IMR-90 (cell line): ENCODE measurements around the gene FAM3D. TPM values are rescaled to one million over a fixed set of nuclear protein-coding genes. Genes with fewer than 3 reads are reported as not detected.

Experiments used
- ATAC-seq: fragments of 200-7000 bp; cut with Tn5 transposase; 2 replicates; pipeline ENCODE4 v1.9.1; 2020; ENCODE audit warnings: low read depth, mild to moderate bottlenecking, moderate library complexity
- BruUV-seq: library from RNA; stranded (reverse); fragments of 400-500 nt; replicated peaks from 2 replicates; lab custom pipeline; 2021; lab: Mats Ljungman, UMichigan
- CTCF ChIA-PET: fragments of 300-600 bp; formaldehyde crosslinking; extraction: SDS; loops from one replicate; lab custom pipeline; 2021; ENCODE audit warnings: antibody characterized with exemption; lab: Yijun Ruan, JAX
- POLR2A ChIA-PET: fragments of 300-600 bp; sonication (Branson Sonifier 250); formaldehyde crosslinking; loops from one replicate; lab custom pipeline; 2022; ENCODE audit warnings: antibody characterized with exemption; ENCODE audit not compliant: unreplicated experiment; lab: Charles Lee
- DNase-seq: peaks from one replicate; pipeline ENCODE4 v3.0.0; 2013
- H2AFZ ChIP-seq: replicated peaks from 2 replicates; pipeline ENCODE3; 2013; ENCODE audit warnings: low read length, mild to moderate bottlenecking; ENCODE audit not compliant: poor library complexity
- H2AK5ac ChIP-seq: 2 replicates; pipeline ENCODE4 v1.6.1; 2013; ENCODE audit warnings: low read depth, low read length, inconsistent platforms
- H2AK9ac ChIP-seq: replicated peaks from 2 replicates; pipeline ENCODE3; 2013; ENCODE audit warnings: mild to moderate bottlenecking, low read depth, low read length, moderate library complexity; ENCODE audit not compliant: poor library complexity
- H2BK120ac ChIP-seq: 2 replicates; pipeline ENCODE4 v1.6.1; 2013; ENCODE audit warnings: low read depth, low read length, inconsistent platforms
- H2BK15ac ChIP-seq: 3 replicates; pipeline ENCODE4 v1.6.1; 2013; ENCODE audit warnings: low read depth, low read length, inconsistent platforms
- H2BK20ac ChIP-seq: 2 replicates; pipeline ENCODE4 v1.6.1; 2013; ENCODE audit warnings: low read depth, mild to moderate bottlenecking, inconsistent platforms, low read length, moderate library complexity
- H2BK5ac ChIP-seq: 2 replicates; pipeline ENCODE4 v1.6.1; 2013; ENCODE audit warnings: mild to moderate bottlenecking, low read depth, low read length, inconsistent platforms; ENCODE audit not compliant: poor library complexity, severe bottlenecking
- H3K14ac ChIP-seq: replicated peaks from 2 replicates; pipeline ENCODE4 v1.6.1; 2013; ENCODE audit warnings: low read depth, low read length, inconsistent platforms
- H3K18ac ChIP-seq: 2 replicates; pipeline ENCODE4 v1.6.1; 2013; ENCODE audit warnings: low read depth, low read length, control low read depth
- H3K23ac ChIP-seq: 2 replicates; pipeline ENCODE4 v1.6.1; 2013; ENCODE audit warnings: low read depth, low read length, inconsistent platforms
- H3K27ac ChIP-seq: 2 replicates; pipeline ENCODE4 v1.5.1; 2013; ENCODE audit warnings: mild to moderate bottlenecking, control low read depth, low read length; ENCODE audit not compliant: insufficient read depth
- H3K27me3 ChIP-seq: 2 replicates; pipeline ENCODE4 v1.6.1; 2013; ENCODE audit warnings: low read length; ENCODE audit not compliant: control insufficient read depth, insufficient read depth
- H3K36me3 ChIP-seq: 2 replicates; pipeline ENCODE4 v1.6.1; 2013; ENCODE audit warnings: low read length, mixed read lengths; ENCODE audit not compliant: control insufficient read depth, insufficient read depth
- H3K4ac ChIP-seq: 2 replicates; pipeline ENCODE4 v1.6.1; 2013; ENCODE audit warnings: low read depth, low read length, inconsistent platforms
- H3K4me1 ChIP-seq: 2 replicates; pipeline ENCODE4 v1.6.1; 2013; ENCODE audit warnings: low read length, mixed read lengths; ENCODE audit not compliant: control insufficient read depth, insufficient read depth
- H3K4me2 ChIP-seq: 2 replicates; pipeline ENCODE4 v1.6.1; 2013; ENCODE audit warnings: low read depth, mild to moderate bottlenecking, control low read depth, low read length, moderate library complexity
- H3K4me3 ChIP-seq: 2 replicates; pipeline ENCODE4 v1.5.1; 2013; ENCODE audit warnings: low read depth, mild to moderate bottlenecking, control low read depth, low read length, moderate library complexity; ENCODE audit not compliant: insufficient read depth
- H3K56ac ChIP-seq: 2 replicates; pipeline ENCODE4 v1.6.1; 2013; ENCODE audit warnings: low read length, inconsistent platforms; ENCODE audit not compliant: insufficient read depth; ENCODE audit errors: extremely low read depth
- H3K79me1 ChIP-seq, 2 experiments: 2 replicates each; pipeline ENCODE4 v1.6.1; 2013; ENCODE audit warnings: low read length in 2 of 2, inconsistent platforms in 1 of 2, low read depth in 1 of 2
- H3K9ac ChIP-seq: 2 replicates; pipeline ENCODE4 v1.6.1; 2013; ENCODE audit warnings: low read depth, low read length, control low read depth
- H3K9me1 ChIP-seq: 2 replicates; pipeline ENCODE4 v1.6.1; 2013; ENCODE audit warnings: low read length, inconsistent platforms; ENCODE audit not compliant: insufficient read depth
- H3K9me3 ChIP-seq: 2 replicates; pipeline ENCODE4 v1.6.1; 2013; ENCODE audit warnings: low read length; ENCODE audit not compliant: control insufficient read depth, insufficient read depth
- H4K20me1 ChIP-seq: 2 replicates; pipeline ENCODE4 v1.6.1; 2013; ENCODE audit warnings: low read length, inconsistent platforms; ENCODE audit not compliant: insufficient read depth
- H4K5ac ChIP-seq: 2 replicates; pipeline ENCODE4 v1.6.1; 2013; ENCODE audit warnings: mild to moderate bottlenecking, low read depth, low read length, control low read depth
- H4K8ac ChIP-seq, 2 experiments: 2 replicates each; pipeline ENCODE4 v1.6.1; 2013; ENCODE audit warnings: low read depth in 2 of 2, low read length in 2 of 2, control low read depth in 1 of 2, inconsistent platforms in 1 of 2
- H4K91ac ChIP-seq: 2 replicates; pipeline ENCODE4 v1.6.1; 2013; ENCODE audit warnings: low read depth, low read length, inconsistent platforms; ENCODE audit not compliant: insufficient read depth
- BHLHE40 ChIP-seq: fragments of 150-350 bp; IDR thresholded peaks from 2 replicates; pipeline ENCODE4 v1.6.1; 2016; ENCODE audit warnings: mild to moderate bottlenecking, low read depth, low read length
- CEBPB ChIP-seq: IDR thresholded peaks from 2 replicates; pipeline ENCODE4 v1.6.1; 2012; ENCODE audit warnings: low read depth, low read length, improper control_type of control experiment
- CHD1 ChIP-seq: IDR thresholded peaks from 2 replicates; pipeline ENCODE4 v1.6.1; 2012; ENCODE audit warnings: low read depth, low read length, improper control_type of control experiment
- CTCF ChIP-seq: conservative IDR thresholded peaks from 2 replicates; pipeline ENCODE4 v1.5.1; 2012; ENCODE audit warnings: mild to moderate bottlenecking, low read depth, low read length, improper control_type of control experiment
- ELK1 ChIP-seq: fragments of 150-350 bp; IDR thresholded peaks from 2 replicates; pipeline ENCODE4 v1.6.1; 2016; ENCODE audit warnings: low read depth, mild to moderate bottlenecking, low read length, moderate library complexity, borderline replicate concordance
- FOS ChIP-seq: fragments of 150-350 bp; IDR thresholded peaks from 2 replicates; pipeline ENCODE4 v1.6.1; 2016; ENCODE audit warnings: low read depth, low read length
- MAFK ChIP-seq: IDR thresholded peaks from 2 replicates; pipeline ENCODE4 v1.6.1; 2012; ENCODE audit warnings: low read depth, low read length, improper control_type of control experiment
- MAZ ChIP-seq: IDR thresholded peaks from 2 replicates; pipeline ENCODE4 v1.6.1; 2012; ENCODE audit warnings: low read depth, mild to moderate bottlenecking, low read length, improper control_type of control experiment, moderate library complexity, borderline replicate concordance
- MXI1 ChIP-seq: IDR thresholded peaks from 2 replicates; pipeline ENCODE4 v1.6.1; 2012; ENCODE audit warnings: low read depth, mild to moderate bottlenecking, low read length, moderate library complexity, borderline replicate concordance
- NFE2L2 ChIP-seq: fragments of 150-350 bp; IDR thresholded peaks from 2 replicates; pipeline ENCODE4 v1.6.1; 2016; ENCODE audit warnings: low read depth, mild to moderate bottlenecking, low read length
- POLR2A ChIP-seq: IDR thresholded peaks from 2 replicates; pipeline ENCODE4 v1.6.1; 2012; ENCODE audit warnings: mild to moderate bottlenecking, low read depth, low read length
- RAD21 ChIP-seq: IDR thresholded peaks from 2 replicates; pipeline ENCODE4 v1.6.1; 2012; ENCODE audit warnings: low read length, improper control_type of control experiment
- RCOR1 ChIP-seq: IDR thresholded peaks from 2 replicates; pipeline ENCODE4 v1.6.1; 2012; ENCODE audit warnings: mild to moderate bottlenecking, low read length, improper control_type of control experiment; ENCODE audit not compliant: insufficient replicate concordance
- RFX5 ChIP-seq: IDR thresholded peaks from 2 replicates; pipeline ENCODE4 v1.8.0; 2012; ENCODE audit warnings: low read depth, mild to moderate bottlenecking, low read length, moderate library complexity
- SMC3 ChIP-seq: fragments of 150-350 bp; IDR thresholded peaks from 2 replicates; pipeline ENCODE4 v1.6.1; 2016; ENCODE audit warnings: low read depth, mild to moderate bottlenecking, antibody characterized with exemption, low read length, moderate library complexity
- USF2 ChIP-seq: fragments of 150-350 bp; IDR thresholded peaks from 2 replicates; pipeline ENCODE4 v1.6.1; 2017; ENCODE audit warnings: mild to moderate bottlenecking, antibody characterized with exemption, low read length, low read depth
- WGBS, 2 experiments: methylation state at CpG; one replicate each; pipeline versions ENCODE4 v1.1.5 to v1.1.7; 2013; ENCODE audit warnings: missing lambda C conversion rate in 2 of 2; ENCODE audit not compliant: insufficient read length in 1 of 2; ENCODE audit errors: extremely low coverage in 2 of 2; 5-methylcytosine and 5-hydroxymethylcytosine counted together
- dilution Hi-C: fragments of 300-500 bp; cut with HindIII; formaldehyde crosslinking; loops from one replicate; pipeline ENCODE4 v1.14.3; 2018; ENCODE audit warnings: low sequenced_read_pairs; ENCODE audit not compliant: unreplicated experiment
- in situ Hi-C: fragments of 300-500 bp; cut with MboI; formaldehyde crosslinking; loops from 3 replicates; pipeline ENCODE4 v1.14.3; 2019; ENCODE audit warnings: low sequenced_read_pairs, inconsistent platforms, mixed read lengths
- intact Hi-C: fragments of 100-400 bp; cut with micrococcal nuclease; formaldehyde crosslinking; loops from 2 replicates; pipeline ENCODE4 v1.10.0; 2022
- polyA plus RNA-seq, 3 experiments: library from polyadenylated mRNA; depleted of rRNA; stranded (reverse); fragments of >200 nt; gene quantifications; 2 replicates each; pipeline ENCODE4 v1.2.3, GENCODE V29; 2012; ENCODE audit warnings: low replicate concordance in 1 of 3
- total RNA-seq: library from RNA; depleted of rRNA; stranded (reverse); fragments of >200 nt; gene quantifications from 2 replicates; pipeline ENCODE4 v1.2.3, GENCODE V29; 2012

Gene FAM3D
- total and polyA plus RNA-seq, 2 of the 4 experiments (the other 2 are of a cell fraction) = not detected

GRCh38 chr3:58660998-58661397, 5.6 kb downstream of the FAM3D start:
- no peaks in the 10 kb centered on the region; the same call in 1 of the 2 replicates for H3K9me1 ChIP-seq
- no peaks in the 10 kb centered on the region for H3K36me3 ChIP-seq
- TF ChIP-seq SMC3 = no peak
- no peak for TF ChIP-seq CEBPB
- TF ChIP-seq FOS = no peak
- no peak for TF ChIP-seq MAZ
- no peak for TF ChIP-seq RFX5
- no peak for TF ChIP-seq USF2
- TF ChIP-seq MAFK = no peak
- TF ChIP-seq BHLHE40 = no peak
- TF ChIP-seq NFE2L2 = no peak
- no peak for TF ChIP-seq CTCF
- no peak for TF ChIP-seq RAD21
- no peak for TF ChIP-seq ELK1
- no peak for TF ChIP-seq CHD1
- no peak for TF ChIP-seq RCOR1
- no peak for TF ChIP-seq MXI1
- no peak for TF ChIP-seq POLR2A
- no peak overlapping the region for H3K14ac ChIP-seq
- H2AK9ac ChIP-seq = no peak overlapping the region
- H3K4me3 ChIP-seq = no peak overlapping the region
- no peak overlapping the region for H3K4me2 ChIP-seq
- no peak overlapping the region for H2BK120ac ChIP-seq
- in situ Hi-C loops (no loop called here), intact Hi-C loops (no loop called here), dilution Hi-C loops (no loop called here)
- H3K27ac ChIP-seq = no peak overlapping the region
- no peak overlapping the region for H3K9ac ChIP-seq
- H2BK15ac ChIP-seq = no peak overlapping the region
- no TSS peak for BruUV-seq
- peaks cover 17% of the 10 kb centered on the region for H3K27me3 ChIP-seq
- H2AK5ac ChIP-seq = no peak overlapping the region
- no peak overlapping the region for H4K91ac ChIP-seq
- ATAC-seq (no peak), DNase-seq (no peak)
- H3K4me1 ChIP-seq = no peaks in the 10 kb centered on the region
- CTCF ChIA-PET = no interaction called here
- H4K20me1 ChIP-seq = no peaks in the 10 kb centered on the region
- no peak overlapping the region for H4K8ac ChIP-seq
- H3K4ac ChIP-seq = no peak overlapping the region
- H3K56ac ChIP-seq = no peak overlapping the region
- no peak overlapping the region for H2BK5ac ChIP-seq
- H4K5ac ChIP-seq = no peak overlapping the region
- H3K79me1 ChIP-seq = no peaks in the 10 kb centered on the region
- H3K23ac ChIP-seq = no peak overlapping the region
- no peaks in the 10 kb centered on the region; the same call in 1 of the 2 replicates for H3K9me3 ChIP-seq
- no peak overlapping the region for H2AFZ ChIP-seq
- POLR2A ChIA-PET = no interaction called here
- H3K18ac ChIP-seq = no peak overlapping the region
- WGBS, 2 experiments = no CpG with 5 or more reads among the region's 6 CpGs
- H2BK20ac ChIP-seq = no peak overlapping the region
